HL-60 (cell line): Measurements from ENCODE around the gene AQP10.

ENCODE experiments used
- CTCF ChIP-seq: IDR thresholded peaks from one replicate; pipeline ENCODE4 v1.5.1; 2011; ENCODE audit warnings: low read length, control low read depth, inconsistent platforms; ENCODE audit not compliant: insufficient read depth
- REST ChIP-seq: IDR thresholded peaks from 2 replicates; pipeline ENCODE4 v1.6.1; 2012; ENCODE audit warnings: low read depth; ENCODE audit not compliant: insufficient replicate concordance
- SPI1 ChIP-seq: IDR thresholded peaks from 2 replicates; pipeline ENCODE4 v1.6.1; 2012; ENCODE audit warnings: low read depth, mild to moderate bottlenecking, borderline replicate concordance

- no peak for TF ChIP-seq CTCF
- TF ChIP-seq SPI1: no peak
- TF ChIP-seq REST: no peak
These were observed 16.5 kb downstream of the AQP10 start for GRCh38 chr1:154337253-154337894.
